Neural cell (in vitro differentiated cells): ENCODE data around the gene ATP6AP1.

Experiments
- EZH2 ChIP-seq: fragments of 200-600, 300-800 bp; shearing (Covaris generic), sonication (generic); IDR thresholded peaks from 2 replicates; pipeline ENCODE4 v1.6.1; 2014; ENCODE audit warnings: antibody characterized with exemption, low read length, borderline replicate concordance, mild to moderate bottlenecking; ENCODE audit not compliant: insufficient read depth, poor library complexity, severe bottlenecking
- TAF1 ChIP-seq: IDR thresholded peaks from 2 replicates; pipeline ENCODE4 v1.6.1; 2012; ENCODE audit warnings: low read depth

- no peak for TF ChIP-seq EZH2
- peak; percentile 89 for TF ChIP-seq TAF1
Observed at GRCh38 chrX:154428176-154429171, at the start of gene ATP6AP1.
